ENCODE results near the gene RNF224.

GRCh38 chr9:137230705-137231371 is 3.5 kb downstream of the RNF224 start, which contains the start of gene SLC34A3:
- TF ChIP-seq TAF1 (IDR thresholded peaks at IDR 0.05; ENCODE audit: low read depth) (no peak), EP300 (conservative IDR thresholded peaks at IDR 0.05; ENCODE audit: poor library complexity, severe bottlenecking) (no peak), CTCF (IDR thresholded peaks at IDR 0.05; ENCODE audit: poor library complexity, severe bottlenecking) (no peak), MXI1 (conservative IDR thresholded peaks at IDR 0.05; ENCODE audit: poor library complexity, severe bottlenecking) (no peak), EZH2 (IDR thresholded peaks at IDR 0.05; ENCODE audit: borderline replicate concordance, insufficient read depth, low read length, poor library complexity, severe bottlenecking) (no peak), SMC3 (conservative IDR thresholded peaks at IDR 0.05; ENCODE audit: poor library complexity) (no peak), RAD21 (conservative IDR thresholded peaks at IDR 0.05) (no peak), REST (IDR thresholded peaks at IDR 0.05; ENCODE audit: borderline replicate concordance) (no peak), POLR2AphosphoS5 (IDR thresholded peaks at IDR 0.05) (no peak)
